ENCODE data around the gene PCDHGC3.

Gene PCDHGC3

DNA sequence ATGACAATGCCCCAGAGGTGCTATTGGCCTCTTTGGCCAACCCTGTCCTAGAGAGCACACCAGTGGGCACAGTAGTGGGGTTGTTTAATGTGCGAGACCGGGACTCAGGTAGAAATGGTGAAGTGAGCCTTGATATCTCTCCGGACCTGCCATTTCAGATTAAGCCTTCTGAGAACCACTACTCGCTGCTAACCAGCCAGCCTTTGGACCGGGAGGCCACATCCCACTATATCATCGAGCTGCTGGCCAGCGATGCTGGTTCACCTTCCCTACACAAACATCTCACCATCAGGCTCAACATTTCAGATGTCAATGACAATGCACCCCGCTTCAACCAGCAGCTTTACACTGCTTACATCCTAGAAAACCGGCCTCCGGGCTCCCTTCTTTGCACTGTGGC, 14.5 kb downstream of the PCDHGC3 start:
- no peak for DNase-seq (ENCODE audit: low read depth)
- no peak overlapping the region for H3K4me3 ChIP-seq (ENCODE audit: low read depth, low read length)
- TF ChIP-seq, protein P1, sequence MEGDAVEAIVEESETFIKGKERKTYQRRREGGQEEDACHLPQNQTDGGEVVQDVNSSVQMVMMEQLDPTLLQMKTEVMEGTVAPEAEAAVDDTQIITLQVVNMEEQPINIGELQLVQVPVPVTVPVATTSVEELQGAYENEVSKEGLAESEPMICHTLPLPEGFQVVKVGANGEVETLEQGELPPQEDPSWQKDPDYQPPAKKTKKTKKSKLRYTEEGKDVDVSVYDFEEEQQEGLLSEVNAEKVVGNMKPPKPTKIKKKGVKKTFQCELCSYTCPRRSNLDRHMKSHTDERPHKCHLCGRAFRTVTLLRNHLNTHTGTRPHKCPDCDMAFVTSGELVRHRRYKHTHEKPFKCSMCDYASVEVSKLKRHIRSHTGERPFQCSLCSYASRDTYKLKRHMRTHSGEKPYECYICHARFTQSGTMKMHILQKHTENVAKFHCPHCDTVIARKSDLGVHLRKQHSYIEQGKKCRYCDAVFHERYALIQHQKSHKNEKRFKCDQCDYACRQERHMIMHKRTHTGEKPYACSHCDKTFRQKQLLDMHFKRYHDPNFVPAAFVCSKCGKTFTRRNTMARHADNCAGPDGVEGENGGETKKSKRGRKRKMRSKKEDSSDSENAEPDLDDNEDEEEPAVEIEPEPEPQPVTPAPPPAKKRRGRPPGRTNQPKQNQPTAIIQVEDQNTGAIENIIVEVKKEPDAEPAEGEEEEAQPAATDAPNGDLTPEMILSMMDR (IDR thresholded peaks at IDR 0.05; ENCODE audit: insufficient read depth, low read depth, low read length, missing control alignments) = no peak

DNA sequence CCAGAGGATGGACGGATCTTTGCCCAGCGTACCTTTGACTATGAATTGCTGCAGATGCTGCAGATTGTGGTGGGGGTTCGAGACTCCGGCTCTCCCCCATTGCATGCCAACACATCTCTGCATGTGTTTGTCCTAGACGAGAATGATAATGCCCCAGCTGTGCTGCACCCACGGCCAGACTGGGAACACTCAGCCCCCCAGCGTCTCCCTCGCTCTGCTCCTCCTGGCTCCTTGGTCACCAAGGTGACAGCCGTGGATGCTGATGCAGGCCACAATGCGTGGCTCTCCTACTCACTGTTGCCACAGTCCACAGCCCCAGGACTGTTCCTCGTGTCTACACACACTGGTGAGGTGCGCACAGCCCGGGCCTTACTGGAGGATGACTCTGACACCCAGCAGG, 15.0 kb downstream of the PCDHGC3 start:
- TF ChIP-seq, protein P1 (IDR thresholded peaks at IDR 0.05; ENCODE audit: insufficient read depth, low read depth, low read length, missing control alignments) = no peak
- DNase-seq (ENCODE audit: low read depth) = no peak
- H3K4me3 ChIP-seq (ENCODE audit: low read depth, low read length) = no peak overlapping the region

DNA sequence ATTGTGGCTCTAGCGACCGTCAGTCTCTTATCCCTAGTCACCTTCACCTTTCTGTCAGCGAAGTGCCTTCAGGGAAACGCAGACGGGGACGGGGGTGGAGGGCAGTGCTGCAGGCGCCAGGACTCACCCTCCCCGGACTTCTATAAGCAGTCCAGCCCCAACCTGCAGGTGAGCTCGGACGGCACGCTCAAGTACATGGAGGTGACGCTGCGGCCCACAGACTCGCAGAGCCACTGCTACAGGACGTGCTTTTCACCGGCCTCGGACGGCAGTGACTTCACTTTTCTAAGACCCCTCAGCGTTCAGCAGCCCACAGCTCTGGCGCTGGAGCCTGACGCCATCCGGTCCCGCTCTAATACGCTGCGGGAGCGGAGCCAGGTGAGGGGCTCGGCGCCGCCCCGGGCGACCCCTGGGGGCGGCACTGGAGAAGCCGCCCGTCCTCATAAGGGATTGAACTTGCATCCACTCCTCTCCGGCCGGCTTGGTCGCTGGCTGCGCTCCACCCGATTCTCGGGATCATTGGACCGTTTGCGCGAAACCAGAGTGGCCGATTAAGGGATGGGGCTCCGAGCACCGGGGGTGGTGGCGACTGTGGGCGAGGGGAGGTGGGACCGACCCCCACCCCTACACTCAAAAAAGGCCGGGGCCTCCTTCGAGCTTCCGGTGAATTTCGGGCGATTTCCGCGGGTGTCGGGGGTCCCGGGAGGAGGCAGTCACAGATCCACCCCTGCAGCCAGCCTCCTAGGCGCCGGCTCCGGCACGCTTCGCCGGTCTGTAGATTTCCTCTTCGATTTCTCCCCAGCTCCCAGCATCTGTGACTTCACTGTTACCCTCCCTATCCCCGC, 15.8 kb downstream of the PCDHGC3 start:
- TF ChIP-seq, protein P1 (IDR thresholded peaks at IDR 0.05; ENCODE audit: insufficient read depth, low read depth, low read length, missing control alignments) = peak; percentile 0
- peak; percentile 37 for DNase-seq (ENCODE audit: low read depth)
- H3K4me3 ChIP-seq (ENCODE audit: low read depth, low read length) = peak overlapping the region; percentile 65

DNA sequence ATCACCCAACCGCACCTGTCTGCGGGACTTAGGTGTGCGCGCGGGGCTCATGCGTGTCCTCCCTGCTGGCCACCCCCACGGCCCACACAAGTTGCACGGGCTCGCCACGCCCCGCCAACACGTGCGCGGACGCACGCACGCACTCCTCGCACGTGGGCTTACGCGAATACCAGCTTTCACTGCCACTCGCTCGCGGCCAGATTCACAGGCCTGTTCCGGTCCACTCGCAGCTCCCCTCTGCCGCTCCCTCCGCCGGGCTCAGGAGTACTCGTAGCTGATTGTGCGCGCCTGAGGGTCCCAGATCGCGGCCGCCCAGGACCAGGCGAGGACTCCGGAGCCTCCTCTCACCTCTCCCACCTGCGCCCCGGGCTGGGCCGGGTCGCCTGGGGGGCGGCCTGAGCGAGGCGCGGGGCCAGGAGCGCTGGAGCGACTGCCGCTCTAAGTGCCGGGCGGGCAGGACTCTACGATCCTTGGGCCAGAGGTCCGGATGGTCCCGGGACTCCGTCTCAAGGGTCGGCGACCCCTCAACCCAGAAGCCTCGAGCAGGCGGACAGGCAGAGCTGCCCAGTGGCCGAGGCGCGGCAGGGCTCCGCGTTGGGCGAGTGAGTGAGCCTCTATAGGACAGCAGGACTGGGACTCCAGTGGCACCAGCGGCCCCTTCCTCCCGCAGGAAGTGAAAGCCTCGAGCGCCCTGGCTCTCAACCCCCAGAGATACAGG, 16.6 kb downstream of the PCDHGC3 start:
- TF ChIP-seq, protein P1 (IDR thresholded peaks at IDR 0.05; ENCODE audit: insufficient read depth, low read depth, low read length, missing control alignments) = no peak
- peak overlapping the region; percentile 65 for H3K4me3 ChIP-seq (ENCODE audit: low read depth, low read length)
- peak; percentile 74 for DNase-seq (ENCODE audit: low read depth)

DNA sequence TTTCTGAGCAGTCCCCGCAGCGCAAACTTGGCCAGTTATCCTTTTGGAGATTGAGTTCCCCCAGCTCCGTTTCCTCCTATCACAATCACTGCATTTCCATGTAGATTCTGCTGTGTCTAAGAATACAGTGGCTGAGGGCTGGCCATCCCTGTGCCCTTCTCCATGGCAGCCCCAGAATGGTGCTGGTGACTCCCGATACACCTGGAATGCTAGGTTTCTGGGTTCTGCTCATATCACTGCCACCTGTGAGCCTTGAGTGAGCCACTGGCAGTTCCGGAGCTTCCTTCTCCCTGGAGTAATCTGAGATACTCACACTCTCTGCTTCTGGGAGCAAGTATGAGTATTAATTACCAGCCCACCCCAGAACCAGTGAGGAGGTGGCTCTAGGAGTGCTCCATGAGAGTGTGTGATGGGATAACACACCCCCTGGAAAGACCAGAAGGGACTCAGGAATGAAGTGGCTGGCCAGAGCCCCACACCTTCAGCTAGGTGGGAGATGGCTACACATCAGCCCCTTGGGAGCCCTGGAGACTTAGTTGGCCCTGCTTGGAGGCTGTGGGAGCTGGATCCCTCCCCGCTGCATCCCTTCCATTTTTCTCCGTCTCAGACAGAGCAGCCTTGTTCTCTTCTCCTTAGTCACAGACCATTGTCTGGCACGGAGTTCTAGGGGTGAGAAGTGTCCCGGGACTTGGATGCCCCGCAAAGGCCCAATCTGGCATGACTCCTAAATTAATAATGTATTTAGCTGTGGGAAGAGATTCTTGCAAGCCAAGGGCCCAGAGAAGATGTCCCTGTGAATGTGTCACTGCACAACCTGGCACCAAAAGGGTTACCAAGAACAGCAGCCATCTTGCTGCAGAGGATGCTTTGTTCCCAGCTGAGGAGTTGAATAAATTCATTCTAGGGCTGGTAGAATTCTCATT, 18.0 kb downstream of the PCDHGC3 start:
- H3K4me3 ChIP-seq (ENCODE audit: low read depth, low read length) = no peak overlapping the region
- TF ChIP-seq, protein P1 (IDR thresholded peaks at IDR 0.05; ENCODE audit: insufficient read depth, low read depth, low read length, missing control alignments) = no peak
- DNase-seq (ENCODE audit: low read depth) = no peak

DNA sequence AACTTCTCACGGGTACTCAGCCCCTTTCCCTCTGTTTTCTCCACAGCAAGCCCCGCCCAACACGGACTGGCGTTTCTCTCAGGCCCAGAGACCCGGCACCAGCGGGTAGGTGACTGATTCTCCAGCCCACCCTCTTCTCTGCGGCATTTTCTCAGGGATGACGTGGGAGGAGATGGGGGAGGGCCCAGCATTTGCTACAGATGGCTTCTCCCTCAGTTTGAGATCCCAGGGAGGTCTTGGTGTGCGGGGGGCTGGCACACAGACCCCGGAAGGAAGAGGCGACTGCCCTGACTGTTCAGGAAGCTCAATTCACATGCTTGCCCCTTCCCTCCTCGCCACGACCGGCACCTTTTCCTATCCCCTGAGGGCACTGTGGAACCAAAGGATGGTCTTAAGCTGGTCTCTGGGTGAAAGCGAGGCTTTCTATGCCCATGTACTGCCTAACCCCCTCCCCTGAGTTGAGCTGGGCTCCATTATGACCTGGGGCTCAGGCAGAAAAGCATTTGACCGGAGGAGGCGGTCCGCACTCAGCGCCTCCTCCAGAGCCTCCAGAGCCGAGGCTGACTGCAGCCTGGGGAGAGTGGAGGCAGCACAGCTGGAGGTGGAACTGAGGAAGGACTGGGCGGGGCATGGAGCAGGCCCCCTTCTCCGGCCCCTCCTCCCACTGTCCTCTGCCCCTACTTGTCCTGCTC, 19.1 kb downstream of the PCDHGC3 start:
- DNase-seq (ENCODE audit: low read depth) = no peak
- H3K4me3 ChIP-seq (ENCODE audit: low read depth, low read length) = no peak overlapping the region
- TF ChIP-seq, protein P1 (IDR thresholded peaks at IDR 0.05; ENCODE audit: insufficient read depth, low read depth, low read length, missing control alignments) = no peak

Measured in GM12865 (cell line).